Adrenal gland (tissue), 5 donors: ENCODE data around the gene PPFIA1.

ENCODE experiments used
- CTCF ChIP-seq, 6 experiments: fragments of 450-650 bp in 4 of 6; fragments of 200-600 bp in 2 of 6; sonication (generic) in 1 of 6; IDR thresholded peaks; 1 replicate in 5 of 6; 2 replicates in 1 of 6; pipeline versions ENCODE4 v1.5.1 to v1.8.0; 2016 to 2021; ENCODE audit warnings: antibody characterized with exemption in 6 of 6, mild to moderate bottlenecking in 2 of 6, moderate library complexity in 1 of 6
- POLR2A ChIP-seq, 2 donors: fragments of 450-650 bp; IDR thresholded peaks; one replicate each; pipeline ENCODE4 v1.6.1; 2017; ENCODE audit warnings: antibody characterized with exemption in 2 of 2, mild to moderate bottlenecking in 2 of 2, moderate library complexity in 1 of 2
- donor health status: DM: no; HTN: no; CAD: no.

DNA sequence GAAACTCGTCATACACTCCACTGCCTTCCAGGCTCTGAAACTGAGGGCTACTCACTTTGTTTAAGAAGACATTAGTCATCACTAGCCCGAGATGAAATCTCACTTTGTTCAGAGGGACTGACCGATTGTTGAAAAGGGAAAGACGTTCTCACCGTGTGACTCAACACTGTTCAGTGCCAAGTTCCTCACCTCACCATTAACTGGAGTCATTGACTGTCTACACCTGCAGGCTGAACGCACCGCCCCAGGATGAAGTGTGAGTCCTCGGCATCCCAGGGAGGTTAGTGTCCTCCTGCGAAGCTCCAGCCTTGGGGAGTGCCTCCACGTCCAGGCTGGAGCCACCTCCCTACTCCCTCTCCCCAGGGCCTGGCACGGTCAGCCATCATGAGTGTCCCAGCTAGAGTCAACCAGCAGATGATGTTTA is 37.0 kb upstream of the PPFIA1 start:
- TF ChIP-seq CTCF (IDR thresholded peaks at IDR 0.05) (no peak), POLR2A (IDR thresholded peaks at IDR 0.05) (no peak)
